Measurements from ENCODE around the gene LINC01488. TPM values are rescaled to one million over a fixed set of nuclear protein-coding genes. Genes with fewer than 3 reads are reported as not detected.
A peak's percentile ranks its signal among the peaks of the same experiment; 100 is the strongest.

The LINC01488 gene
- polyA plus RNA-seq, 2 donors = 0.02 TPM; not detected in 1

GRCh38 chr11:69444381-69445130 is 36.9 kb upstream of the LINC01488 start:
- no peak overlapping the region for H3K4me3 ChIP-seq (ENCODE audit: low read depth in 1 of 2, low read length in 2 of 2)
- no peaks in the 10 kb centered on the region for H3K9me3 ChIP-seq (ENCODE audit: control insufficient read depth in 2 of 2, insufficient read depth in 1 of 2, low read depth in 1 of 2, low read length in 1 of 2)
- H3K36me3 ChIP-seq (ENCODE audit: control insufficient read depth in 2 of 2, insufficient read depth in 2 of 2, low read length in 1 of 2) = no peaks in the 10 kb centered on the region
- H3K27me3 ChIP-seq (ENCODE audit: control insufficient read depth in 1 of 2, insufficient read depth in 2 of 2, low read length in 2 of 2) = no peaks in the 10 kb centered on the region
- H3K27ac ChIP-seq (ENCODE audit: low read depth in 2 of 2, low read length in 1 of 2) = peak overlapping the region; percentile 52 to 82
- WGBS, 2 donors = 51 to 61% methylated on average over 32 of the region's 32 CpGs
- H3K4me1 ChIP-seq (ENCODE audit: control insufficient read depth in 2 of 2, insufficient read depth in 2 of 2, low read length in 1 of 2) = peaks cover 14 to 17% of the 10 kb centered on the region in 2 donors

- H3K27ac ChIP-seq (ENCODE audit: low read depth in 2 of 2, low read length in 1 of 2) = no peak overlapping the region
- H3K36me3 ChIP-seq (ENCODE audit: control insufficient read depth in 2 of 2, insufficient read depth in 2 of 2, low read length in 1 of 2) = no peaks in the 10 kb centered on the region
- peaks cover 14 to 17% of the 10 kb centered on the region in 2 donors for H3K4me1 ChIP-seq (ENCODE audit: control insufficient read depth in 2 of 2, insufficient read depth in 2 of 2, low read length in 1 of 2)
- no peaks in the 10 kb centered on the region for H3K9me3 ChIP-seq (ENCODE audit: control insufficient read depth in 2 of 2, insufficient read depth in 1 of 2, low read depth in 1 of 2, low read length in 1 of 2)
- H3K27me3 ChIP-seq (ENCODE audit: control insufficient read depth in 1 of 2, insufficient read depth in 2 of 2, low read length in 2 of 2) = no peaks in the 10 kb centered on the region
- no peak overlapping the region for H3K4me3 ChIP-seq (ENCODE audit: low read depth in 1 of 2, low read length in 2 of 2)
- 83 to 87% methylated on average over 11 of the region's 11 CpGs for WGBS, 2 donors
These were observed 36.4 kb upstream of the LINC01488 start for GRCh38 chr11:69445131-69445470.

DNA sequence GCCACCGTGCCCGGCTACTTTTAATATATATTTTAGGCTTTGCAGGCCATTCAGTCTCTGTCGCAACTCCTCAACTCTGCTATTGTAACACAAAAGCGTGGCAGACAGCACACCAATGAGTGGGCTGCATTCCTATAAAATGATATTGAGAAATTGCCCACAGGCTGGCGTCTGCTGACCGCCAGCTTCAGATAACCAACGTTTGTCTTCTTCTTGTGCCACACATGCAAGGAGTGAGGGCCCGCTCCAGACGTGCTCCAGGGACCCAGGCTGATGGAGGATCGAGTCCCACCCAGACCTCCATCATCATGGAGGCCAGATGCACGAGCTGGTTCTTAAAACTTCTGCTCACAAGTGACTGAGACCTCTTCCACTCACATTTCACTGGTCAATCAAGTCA is 35.4 kb upstream of the LINC01488 start:
- Histone ChIP-seq H3K4me1 (ENCODE audit: control insufficient read depth in 2 of 2, insufficient read depth in 2 of 2, low read length in 1 of 2) (peaks cover 14 to 17% of the 10 kb centered on the region in 2 donors), H3K27ac (ENCODE audit: low read depth in 2 of 2, low read length in 1 of 2) (no peak overlapping the region), H3K9me3 (ENCODE audit: control insufficient read depth in 2 of 2, insufficient read depth in 1 of 2, low read depth in 1 of 2, low read length in 1 of 2) (no peaks in the 10 kb centered on the region), H3K4me3 (ENCODE audit: low read depth in 1 of 2, low read length in 2 of 2) (no peak overlapping the region), H3K27me3 (ENCODE audit: control insufficient read depth in 1 of 2, insufficient read depth in 2 of 2, low read length in 2 of 2) (no peaks in the 10 kb centered on the region), H3K36me3 (ENCODE audit: control insufficient read depth in 2 of 2, insufficient read depth in 2 of 2, low read length in 1 of 2) (no peaks in the 10 kb centered on the region)
- 88 to 89% methylated on average over 11 of the region's 11 CpGs for WGBS, 2 donors

DNA sequence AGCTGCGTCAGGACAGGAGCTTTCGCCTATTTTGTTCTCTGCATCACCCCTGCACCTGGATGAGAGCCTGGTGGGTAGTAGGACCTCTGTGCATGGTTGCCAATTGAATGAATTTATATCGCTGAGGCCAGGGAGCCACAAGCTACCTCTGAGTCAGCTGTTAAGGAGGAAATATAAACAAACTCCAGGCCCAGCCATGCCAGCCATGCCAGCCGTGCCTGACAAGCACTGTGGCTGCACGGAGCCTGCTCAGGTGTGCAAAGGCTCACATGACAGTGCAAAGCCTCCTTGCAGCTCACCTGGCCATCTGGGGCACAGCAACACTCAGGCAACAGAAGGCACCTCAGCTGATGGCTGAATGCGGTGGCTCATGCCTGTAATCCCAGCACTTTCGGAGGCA is 33.7 kb upstream of the LINC01488 start:
- Histone ChIP-seq H3K4me3 (ENCODE audit: low read depth in 1 of 2, low read length in 2 of 2) (no peak overlapping the region), H3K36me3 (ENCODE audit: control insufficient read depth in 2 of 2, insufficient read depth in 2 of 2, low read length in 1 of 2) (no peaks in the 10 kb centered on the region), H3K4me1 (ENCODE audit: control insufficient read depth in 2 of 2, insufficient read depth in 2 of 2, low read length in 1 of 2) (peaks cover 14 to 15% of the 10 kb centered on the region in 2 donors), H3K9me3 (ENCODE audit: control insufficient read depth in 2 of 2, insufficient read depth in 1 of 2, low read depth in 1 of 2, low read length in 1 of 2) (no peaks in the 10 kb centered on the region), H3K27ac (ENCODE audit: low read depth in 2 of 2, low read length in 1 of 2) (no peak overlapping the region), H3K27me3 (ENCODE audit: control insufficient read depth in 1 of 2, insufficient read depth in 2 of 2, low read length in 2 of 2) (no peaks in the 10 kb centered on the region)
- 61 to 75% methylated on average over 7 of the region's 7 CpGs for WGBS, 2 donors

DNA sequence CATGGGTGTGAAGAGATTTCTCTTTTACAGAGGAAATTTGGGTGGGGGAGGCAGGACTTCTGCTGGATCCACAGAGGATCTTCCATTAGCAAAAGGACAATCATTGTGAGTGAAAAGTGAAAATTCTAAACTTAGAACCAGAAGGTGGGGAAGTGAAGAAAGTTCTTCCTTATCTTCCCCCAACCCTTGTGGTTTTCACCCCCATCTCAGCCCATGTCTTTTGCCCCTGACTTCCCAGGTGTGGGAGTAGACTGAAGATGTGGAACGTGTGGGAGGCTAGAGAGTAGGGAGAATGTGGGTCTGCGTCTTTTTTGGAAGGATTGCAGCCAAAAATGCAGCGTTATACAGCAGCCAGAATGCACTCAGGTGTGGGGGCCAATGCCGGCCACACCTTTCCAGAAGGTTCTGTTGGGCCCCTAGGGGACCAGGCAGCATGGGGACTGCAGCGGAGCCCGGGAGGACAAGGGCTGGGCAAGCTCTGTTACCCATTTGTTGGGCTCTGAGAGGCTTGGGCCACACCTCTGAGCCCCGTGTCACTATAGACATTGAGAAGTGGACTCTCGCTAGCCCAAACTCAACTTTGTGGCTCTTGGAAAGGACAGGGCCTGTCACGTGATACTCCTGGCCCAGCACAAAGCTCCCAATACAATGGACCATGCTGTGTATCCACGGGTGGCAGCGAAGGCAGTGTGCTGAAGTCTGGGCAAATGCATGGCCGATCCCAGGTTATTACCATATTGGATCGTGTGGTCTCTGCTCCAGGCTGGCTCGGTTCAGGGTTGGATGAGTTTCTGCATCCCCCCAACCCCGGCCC is 32.8 kb upstream of the LINC01488 start:
- no peak overlapping the region for H3K4me3 ChIP-seq (ENCODE audit: low read depth in 1 of 2, low read length in 2 of 2)
- H3K4me1 ChIP-seq (ENCODE audit: control insufficient read depth in 2 of 2, insufficient read depth in 2 of 2, low read length in 1 of 2) = peaks cover 8% of the 10 kb centered on the region in 2 donors
- H3K36me3 ChIP-seq (ENCODE audit: control insufficient read depth in 2 of 2, insufficient read depth in 2 of 2, low read length in 1 of 2) = no peaks in the 10 kb centered on the region
- no peak overlapping the region for H3K27ac ChIP-seq (ENCODE audit: low read depth in 2 of 2, low read length in 1 of 2)
- H3K9me3 ChIP-seq (ENCODE audit: control insufficient read depth in 2 of 2, insufficient read depth in 1 of 2, low read depth in 1 of 2, low read length in 1 of 2) = no peaks in the 10 kb centered on the region
- no peaks in the 10 kb centered on the region for H3K27me3 ChIP-seq (ENCODE audit: control insufficient read depth in 1 of 2, insufficient read depth in 2 of 2, low read length in 2 of 2)
- 73 to 79% methylated on average over 15 of the region's 15 CpGs for WGBS, 2 donors

DNA sequence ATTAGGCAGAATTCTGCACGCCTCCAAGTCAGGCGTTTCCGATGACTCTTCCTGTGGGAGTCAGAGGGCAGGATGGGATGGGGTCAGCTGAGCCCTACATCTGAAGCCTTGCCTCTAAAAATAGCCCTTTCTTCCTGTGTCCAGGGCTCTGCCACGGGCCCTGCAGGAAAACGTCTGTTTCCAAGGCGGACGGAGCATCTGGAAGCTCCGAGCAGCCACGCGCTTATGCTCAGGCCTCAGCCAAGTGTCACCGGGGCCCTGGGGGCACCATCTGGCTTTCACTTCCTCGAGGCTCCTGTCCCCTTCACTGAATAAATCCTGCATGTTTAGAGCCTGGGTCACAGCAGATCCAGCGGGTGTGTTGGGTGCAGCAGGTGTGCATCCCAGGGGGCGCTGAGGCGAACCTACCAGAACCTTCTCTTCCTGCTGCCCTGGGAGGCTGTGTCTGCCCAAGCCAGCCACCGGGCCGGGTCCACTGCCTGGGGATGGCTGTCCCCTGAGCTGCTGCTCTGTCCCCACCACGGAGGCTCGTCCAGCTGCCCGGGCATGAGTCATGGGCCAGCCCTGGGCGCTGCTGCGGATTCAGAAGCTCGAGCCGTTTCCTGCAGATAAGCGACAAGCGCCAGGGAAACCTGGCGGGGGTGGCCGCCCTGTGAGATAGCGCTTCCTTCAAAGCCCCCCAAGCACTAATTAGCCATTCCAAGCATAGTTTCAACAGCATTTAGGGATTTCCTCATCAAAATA is 32.0 kb upstream of the LINC01488 start:
- Histone ChIP-seq H3K4me1 (ENCODE audit: control insufficient read depth in 2 of 2, insufficient read depth in 2 of 2, low read length in 1 of 2) (peaks cover under 1 to 4% of the 10 kb centered on the region in 2 donors), H3K27ac (ENCODE audit: low read depth in 2 of 2, low read length in 1 of 2) (no peak overlapping the region), H3K36me3 (ENCODE audit: control insufficient read depth in 2 of 2, insufficient read depth in 2 of 2, low read length in 1 of 2) (no peaks in the 10 kb centered on the region), H3K4me3 (ENCODE audit: low read depth in 1 of 2, low read length in 2 of 2) (no peak overlapping the region), H3K27me3 (ENCODE audit: control insufficient read depth in 1 of 2, insufficient read depth in 2 of 2, low read length in 2 of 2) (no peaks in the 10 kb centered on the region), H3K9me3 (ENCODE audit: control insufficient read depth in 2 of 2, insufficient read depth in 1 of 2, low read depth in 1 of 2, low read length in 1 of 2) (no peaks in the 10 kb centered on the region)
- 52 to 59% methylated on average over 29 of the region's 29 CpGs for WGBS, 2 donors

- Histone ChIP-seq H3K27ac (ENCODE audit: low read depth in 2 of 2, low read length in 1 of 2) (peak overlapping the region; percentile 24 to 36), H3K4me3 (ENCODE audit: low read depth in 1 of 2, low read length in 2 of 2) (no peak overlapping the region), H3K27me3 (ENCODE audit: control insufficient read depth in 1 of 2, insufficient read depth in 2 of 2, low read length in 2 of 2) (no peaks in the 10 kb centered on the region), H3K36me3 (ENCODE audit: control insufficient read depth in 2 of 2, insufficient read depth in 2 of 2, low read length in 1 of 2) (no peaks in the 10 kb centered on the region), H3K9me3 (ENCODE audit: control insufficient read depth in 2 of 2, insufficient read depth in 1 of 2, low read depth in 1 of 2, low read length in 1 of 2) (no peaks in the 10 kb centered on the region), H3K4me1 (ENCODE audit: control insufficient read depth in 2 of 2, insufficient read depth in 2 of 2, low read length in 1 of 2) (peaks cover 0 to 4% of the 10 kb centered on the region in 2 donors)
- 75 to 78% methylated on average over 18 of the region's 18 CpGs for WGBS, 2 donors
These were observed 31.2 kb upstream of the LINC01488 start for GRCh38 chr11:69450064-69450856.

DNA sequence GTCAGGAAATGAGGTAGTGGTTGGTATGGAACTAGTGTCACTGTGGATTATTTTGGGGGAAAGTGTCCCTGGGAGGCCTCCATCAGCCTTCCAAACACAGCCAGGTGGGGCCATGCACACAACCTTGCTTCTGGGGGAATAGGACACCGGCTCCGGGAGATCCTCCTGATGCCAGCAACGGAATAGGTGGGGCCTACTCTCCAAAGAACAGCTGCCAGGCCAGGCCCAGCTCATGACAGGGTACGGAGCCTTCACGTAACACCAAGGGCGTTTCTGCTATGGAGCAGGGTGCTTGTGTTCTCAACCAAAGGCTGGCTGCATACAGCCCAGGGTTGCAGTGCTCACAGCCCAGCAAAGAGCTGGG is 30.6 kb upstream of the LINC01488 start:
- no peak overlapping the region for H3K27ac ChIP-seq (ENCODE audit: low read depth in 2 of 2, low read length in 1 of 2)
- no peaks in the 10 kb centered on the region for H3K36me3 ChIP-seq (ENCODE audit: control insufficient read depth in 2 of 2, insufficient read depth in 2 of 2, low read length in 1 of 2)
- no peaks in the 10 kb centered on the region for H3K27me3 ChIP-seq (ENCODE audit: control insufficient read depth in 1 of 2, insufficient read depth in 2 of 2, low read length in 2 of 2)
- H3K4me1 ChIP-seq (ENCODE audit: control insufficient read depth in 2 of 2, insufficient read depth in 2 of 2, low read length in 1 of 2) = peaks cover 0 to 4% of the 10 kb centered on the region in 2 donors
- no peak overlapping the region for H3K4me3 ChIP-seq (ENCODE audit: low read depth in 1 of 2, low read length in 2 of 2)
- 88 to 89% methylated on average over 6 of the region's 6 CpGs for WGBS, 2 donors
- no peaks in the 10 kb centered on the region for H3K9me3 ChIP-seq (ENCODE audit: control insufficient read depth in 2 of 2, insufficient read depth in 1 of 2, low read depth in 1 of 2, low read length in 1 of 2)

DNA sequence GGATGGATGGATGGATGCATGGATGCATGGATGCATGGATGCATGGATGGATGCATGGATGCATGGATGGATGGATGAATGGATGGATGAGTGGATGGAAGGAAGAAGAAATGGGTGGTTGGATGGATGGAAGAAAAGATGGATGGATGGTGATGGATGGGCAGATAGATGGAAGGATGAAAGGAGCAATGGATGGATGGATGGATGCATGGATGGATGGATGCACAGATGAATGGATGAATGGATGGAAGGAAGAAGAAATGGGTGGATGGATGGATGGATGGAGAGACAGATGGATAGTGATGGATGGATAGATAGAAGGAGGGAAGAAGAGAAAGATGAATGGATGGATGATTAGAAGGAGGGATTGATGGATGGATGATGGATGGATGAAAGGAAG is 30.2 kb upstream of the LINC01488 start:
- Histone ChIP-seq H3K27me3 (ENCODE audit: control insufficient read depth in 1 of 2, insufficient read depth in 2 of 2, low read length in 2 of 2) (no peaks in the 10 kb centered on the region), H3K9me3 (ENCODE audit: control insufficient read depth in 2 of 2, insufficient read depth in 1 of 2, low read depth in 1 of 2, low read length in 1 of 2) (no peaks in the 10 kb centered on the region), H3K27ac (ENCODE audit: low read depth in 2 of 2, low read length in 1 of 2) (no peak overlapping the region), H3K36me3 (ENCODE audit: control insufficient read depth in 2 of 2, insufficient read depth in 2 of 2, low read length in 1 of 2) (no peaks in the 10 kb centered on the region), H3K4me3 (ENCODE audit: low read depth in 1 of 2, low read length in 2 of 2) (no peak overlapping the region), H3K4me1 (ENCODE audit: control insufficient read depth in 2 of 2, insufficient read depth in 2 of 2, low read length in 1 of 2) (peaks cover 0 to 4% of the 10 kb centered on the region in 2 donors)
